ENCODE measurements around the gene CYP20A1.

DNA sequence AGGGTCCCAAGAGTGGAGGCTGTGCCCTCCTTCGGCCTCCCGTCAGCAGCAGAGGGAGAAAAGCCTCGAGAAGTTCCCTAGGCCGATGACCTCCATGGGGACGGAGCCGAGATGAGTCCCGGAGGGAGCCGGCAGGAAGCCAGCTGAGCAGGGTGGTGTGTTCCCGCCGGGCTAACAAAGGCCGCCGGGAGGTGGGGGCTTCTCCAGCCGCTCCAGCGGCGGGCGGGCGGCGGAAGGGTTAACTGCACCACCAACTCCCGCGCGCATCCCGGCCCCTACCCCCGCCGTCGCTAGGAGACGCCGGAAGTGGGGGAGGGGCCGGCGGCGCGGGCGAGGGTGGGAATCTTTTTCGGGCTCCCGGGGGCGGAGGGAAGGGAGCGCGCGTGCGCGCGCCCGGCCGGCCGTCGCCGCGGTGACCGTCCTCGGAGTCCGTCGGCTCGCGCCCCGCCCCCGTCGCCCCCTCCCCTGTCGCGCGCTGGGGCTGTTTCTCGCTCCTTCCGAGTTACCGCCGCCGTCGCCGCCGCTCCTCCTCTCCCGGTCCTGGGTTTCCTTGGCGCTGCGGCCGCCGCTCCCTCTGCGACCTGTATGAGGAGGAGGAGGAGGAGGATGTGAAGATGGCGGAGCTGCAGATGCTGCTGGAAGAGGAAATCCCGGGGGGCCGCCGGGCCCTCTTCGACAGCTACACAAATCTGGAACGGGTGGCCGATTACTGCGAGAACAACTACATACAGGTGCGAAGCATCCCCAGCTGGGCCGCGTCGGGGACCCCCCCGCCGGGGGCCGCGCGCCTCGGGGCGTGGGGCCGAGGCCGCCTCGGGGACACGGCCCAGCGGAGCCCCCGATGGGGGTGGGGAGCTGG is 89.3 kb downstream of the CYP20A1 start, which contains the start of gene ABI2:
- TF ChIP-seq, protein P1, sequence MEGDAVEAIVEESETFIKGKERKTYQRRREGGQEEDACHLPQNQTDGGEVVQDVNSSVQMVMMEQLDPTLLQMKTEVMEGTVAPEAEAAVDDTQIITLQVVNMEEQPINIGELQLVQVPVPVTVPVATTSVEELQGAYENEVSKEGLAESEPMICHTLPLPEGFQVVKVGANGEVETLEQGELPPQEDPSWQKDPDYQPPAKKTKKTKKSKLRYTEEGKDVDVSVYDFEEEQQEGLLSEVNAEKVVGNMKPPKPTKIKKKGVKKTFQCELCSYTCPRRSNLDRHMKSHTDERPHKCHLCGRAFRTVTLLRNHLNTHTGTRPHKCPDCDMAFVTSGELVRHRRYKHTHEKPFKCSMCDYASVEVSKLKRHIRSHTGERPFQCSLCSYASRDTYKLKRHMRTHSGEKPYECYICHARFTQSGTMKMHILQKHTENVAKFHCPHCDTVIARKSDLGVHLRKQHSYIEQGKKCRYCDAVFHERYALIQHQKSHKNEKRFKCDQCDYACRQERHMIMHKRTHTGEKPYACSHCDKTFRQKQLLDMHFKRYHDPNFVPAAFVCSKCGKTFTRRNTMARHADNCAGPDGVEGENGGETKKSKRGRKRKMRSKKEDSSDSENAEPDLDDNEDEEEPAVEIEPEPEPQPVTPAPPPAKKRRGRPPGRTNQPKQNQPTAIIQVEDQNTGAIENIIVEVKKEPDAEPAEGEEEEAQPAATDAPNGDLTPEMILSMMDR (IDR thresholded peaks at IDR 0.05): no peak
- no peak for TF ChIP-seq POLR2A (IDR thresholded peaks at IDR 0.05)

Measured in breast epithelium (tissue), 3 donors.